C4-2B (cell line): ENCODE results near the gene KCTD2.

Experiments used
- H3K27ac ChIP-seq: fragments of 450-650 bp; 2 replicates; pipeline ENCODE4 v1.5.1; 2017
- CTCF ChIP-seq: fragments of 450-650 bp; conservative IDR thresholded peaks from 2 replicates; pipeline ENCODE4 v1.5.1; 2017; ENCODE audit warnings: mild to moderate bottlenecking
- ZFX ChIP-seq: fragments of 450-650 bp; IDR thresholded peaks from 2 replicates; pipeline ENCODE4 v1.6.1; 2017

KCTD2 gene

GRCh38 chr17:75081611-75082540 lies 34.9 kb downstream of the KCTD2 start:
- no peak for TF ChIP-seq CTCF
- no peak for TF ChIP-seq ZFX
- no peak overlapping the region for H3K27ac ChIP-seq

GRCh38 chr17:75082683-75083082 lies 35.7 kb downstream of the KCTD2 start:
- H3K27ac ChIP-seq = no peak overlapping the region
- TF ChIP-seq ZFX (no peak), CTCF (no peak)

- TF ChIP-seq CTCF (no peak), ZFX (no peak)
- no peak overlapping the region for H3K27ac ChIP-seq
Measured at GRCh38 chr17:75084039-75084660, 37.1 kb downstream of the KCTD2 start.

GRCh38 chr17:75086496-75087181 lies 39.6 kb downstream of the KCTD2 start:
- H3K27ac ChIP-seq = no peak overlapping the region
- TF ChIP-seq ZFX (no peak), CTCF (no peak)

GRCh38 chr17:75087182-75087557 lies 40.1 kb downstream of the KCTD2 start:
- no peak overlapping the region for H3K27ac ChIP-seq
- TF ChIP-seq CTCF (no peak), ZFX (no peak)

- TF ChIP-seq CTCF (no peak), ZFX (no peak)
- no peak within 1 kb of the TSS for H3K27ac ChIP-seq
Measured at GRCh38 chr17:75087558-75088453, 40.8 kb downstream of the KCTD2 start, which contains the start of gene SLC16A5. SLC16A5 (plus strand) TSS chr17:75087954; CDS start chr17:75093637, 5,683 bp downstream.
